ENCODE data around the gene RETREG3. TPM values are rescaled to one million over a fixed set of nuclear protein-coding genes. Genes with fewer than 3 reads are reported as not detected.
A peak's percentile ranks its signal among the peaks of the same experiment; 100 is the strongest.

RETREG3 gene
- total RNA-seq, 2 donors from 2014 or later = 51.5 to 55.4 TPM

DNA sequence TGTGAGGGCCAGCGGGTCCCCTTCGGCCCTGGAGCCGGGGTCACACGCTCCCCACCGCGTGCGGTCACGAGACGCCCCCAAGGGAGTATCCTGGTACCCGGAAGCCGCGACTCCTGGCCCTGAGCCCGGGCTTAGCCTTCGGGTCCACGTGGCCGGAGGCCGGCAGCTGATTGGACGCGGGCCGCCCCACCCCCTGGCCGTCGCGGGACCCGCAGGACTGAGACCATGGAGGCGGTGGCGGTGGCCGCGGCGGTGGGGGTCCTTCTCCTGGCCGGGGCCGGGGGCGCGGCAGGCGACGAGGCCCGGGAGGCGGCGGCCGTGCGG, 73.2 kb downstream of the RETREG3 start, which contains the start of gene NAGLU:
TSS of gene NAGLU (plus strand) at position 194 of the 324 bp plus-strand sequence. CDS start at position 226, 32 bp downstream.
- Histone ChIP-seq H3K4me3 (ENCODE audit: low read length) (peak within 1 kb of the TSS; percentile 93), H3K27ac (ENCODE audit: low read depth, low read length) (no peak within 1 kb of the TSS), H3K4me1 (ENCODE audit: control insufficient read depth, insufficient read depth, low read length) (peaks cover 8% of the 10 kb centered on the region), H3K9ac (ENCODE audit: extremely low read depth, low read length, poor library complexity, severe bottlenecking) (peak within 1 kb of the TSS; percentile 62), H3K36me3 (ENCODE audit: control insufficient read depth, insufficient read depth, low read length) (peaks cover 6% of the 10 kb centered on the region), H3K27me3 (ENCODE audit: control insufficient read depth, insufficient read depth, low read length, poor library complexity, severe bottlenecking) (no peaks in the 10 kb centered on the region), H3K9me3 (ENCODE audit: control insufficient read depth, low read length) (no peaks in the 10 kb centered on the region)
- Mint-ChIP-seq H3K27me3 (ENCODE audit: insufficient read depth) (no peaks in the 10 kb centered on the region), H3K4me1 (peaks cover 13% of the 10 kb centered on the region), H3K27ac (peak within 1 kb of the TSS; percentile 58), H3K9me3 (no peaks in the 10 kb centered on the region), H3K36me3 (ENCODE audit: low read depth) (peaks cover 17% of the 10 kb centered on the region), H3K4me3 (peak within 1 kb of the TSS; percentile 73)
- TF ChIP-seq, protein P1, sequence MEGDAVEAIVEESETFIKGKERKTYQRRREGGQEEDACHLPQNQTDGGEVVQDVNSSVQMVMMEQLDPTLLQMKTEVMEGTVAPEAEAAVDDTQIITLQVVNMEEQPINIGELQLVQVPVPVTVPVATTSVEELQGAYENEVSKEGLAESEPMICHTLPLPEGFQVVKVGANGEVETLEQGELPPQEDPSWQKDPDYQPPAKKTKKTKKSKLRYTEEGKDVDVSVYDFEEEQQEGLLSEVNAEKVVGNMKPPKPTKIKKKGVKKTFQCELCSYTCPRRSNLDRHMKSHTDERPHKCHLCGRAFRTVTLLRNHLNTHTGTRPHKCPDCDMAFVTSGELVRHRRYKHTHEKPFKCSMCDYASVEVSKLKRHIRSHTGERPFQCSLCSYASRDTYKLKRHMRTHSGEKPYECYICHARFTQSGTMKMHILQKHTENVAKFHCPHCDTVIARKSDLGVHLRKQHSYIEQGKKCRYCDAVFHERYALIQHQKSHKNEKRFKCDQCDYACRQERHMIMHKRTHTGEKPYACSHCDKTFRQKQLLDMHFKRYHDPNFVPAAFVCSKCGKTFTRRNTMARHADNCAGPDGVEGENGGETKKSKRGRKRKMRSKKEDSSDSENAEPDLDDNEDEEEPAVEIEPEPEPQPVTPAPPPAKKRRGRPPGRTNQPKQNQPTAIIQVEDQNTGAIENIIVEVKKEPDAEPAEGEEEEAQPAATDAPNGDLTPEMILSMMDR (conservative IDR thresholded peaks at IDR 0.05) = no peak
- WGBS, 2 experiments (ENCODE audit: insufficient coverage in 1 of 2, insufficient read length in 1 of 2) = 0 to 1% methylated on average over 7 to 40 of the region's 40 CpGs
- peak; percentile 97 for DNase-seq

- Mint-ChIP-seq H3K9me3 (no peaks in the 10 kb centered on the region), H3K4me1 (peaks cover 18% of the 10 kb centered on the region), H3K27ac (peak overlapping the region; percentile 48), H3K4me3 (peak overlapping the region; percentile 73), H3K27me3 (ENCODE audit: insufficient read depth) (no peaks in the 10 kb centered on the region), H3K36me3 (ENCODE audit: low read depth) (peaks cover 12% of the 10 kb centered on the region)
- Histone ChIP-seq H3K27me3 (ENCODE audit: control insufficient read depth, insufficient read depth, low read length, poor library complexity, severe bottlenecking) (no peaks in the 10 kb centered on the region), H3K4me1 (ENCODE audit: control insufficient read depth, insufficient read depth, low read length) (peaks cover 10% of the 10 kb centered on the region), H3K4me3 (ENCODE audit: low read length) (peak overlapping the region; percentile 78), H3K9ac (ENCODE audit: extremely low read depth, low read length, poor library complexity, severe bottlenecking) (no peak overlapping the region), H3K27ac (ENCODE audit: low read depth, low read length) (no peak overlapping the region), H3K9me3 (ENCODE audit: control insufficient read depth, low read length) (no peaks in the 10 kb centered on the region), H3K36me3 (ENCODE audit: control insufficient read depth, insufficient read depth, low read length) (peaks cover 6% of the 10 kb centered on the region)
- TF ChIP-seq, protein P1 (conservative IDR thresholded peaks at IDR 0.05) = no peak
- DNase-seq = no peak
- 63 to 75% methylated on average over 21 to 26 of the region's 26 CpGs for WGBS, 2 experiments (ENCODE audit: insufficient coverage in 1 of 2, insufficient read length in 1 of 2)
These were observed 73.8 kb downstream of the RETREG3 start for GRCh38 chr17:42535155-42536047.

- DNase-seq = peak; percentile 91
- WGBS, 2 experiments (ENCODE audit: insufficient coverage in 1 of 2, insufficient read length in 1 of 2) = 15 to 24% methylated on average over 38 to 60 of the region's 60 CpGs
- H3K4me3 Mint-ChIP-seq = peak overlapping the region; percentile 50
- H3K9me3 Mint-ChIP-seq = peaks cover 13% of the 10 kb centered on the region
- peaks cover 13% of the 10 kb centered on the region for H3K9me3 ChIP-seq (ENCODE audit: control insufficient read depth, low read length)
- TF ChIP-seq, protein P1 (conservative IDR thresholded peaks at IDR 0.05) = peak; percentile 63
- H3K36me3 Mint-ChIP-seq (ENCODE audit: low read depth) = no peaks in the 10 kb centered on the region
- peaks cover 24% of the 10 kb centered on the region for H3K4me1 Mint-ChIP-seq
- no peaks in the 10 kb centered on the region for H3K27me3 ChIP-seq (ENCODE audit: control insufficient read depth, insufficient read depth, low read length, poor library complexity, severe bottlenecking)
- H3K9ac ChIP-seq (ENCODE audit: extremely low read depth, low read length, poor library complexity, severe bottlenecking) = no peak overlapping the region
- H3K27me3 Mint-ChIP-seq (ENCODE audit: insufficient read depth) = no peaks in the 10 kb centered on the region
- no peak overlapping the region for H3K4me3 ChIP-seq (ENCODE audit: low read length)
- H3K4me1 ChIP-seq (ENCODE audit: control insufficient read depth, insufficient read depth, low read length) = peaks cover 6% of the 10 kb centered on the region
- H3K36me3 ChIP-seq (ENCODE audit: control insufficient read depth, insufficient read depth, low read length) = no peaks in the 10 kb centered on the region
- H3K27ac Mint-ChIP-seq = peak overlapping the region; percentile 86
- H3K27ac ChIP-seq (ENCODE audit: low read depth, low read length) = no peak overlapping the region
These were observed 77.5 kb downstream of the RETREG3 start for GRCh38 chr17:42531455-42532354.
